Activated CD8-positive, alpha-beta memory T cell treated with anti-CD3 and anti-CD28 coated beads for 1 hour (primary cell): ENCODE measurements around the gene RBM10.

Experiments
- DNase-seq, 2 donors: peaks; one replicate each; pipeline ENCODE4 v3.0.0-alpha.2; 2020; ENCODE audit warnings: low read depth in 1 of 2; ENCODE audit errors: extremely low read depth in 1 of 2

RBM10 gene

GRCh38 chrX:47232197-47232802 lies 87.3 kb downstream of the RBM10 start:
- no peak for DNase-seq

GRCh38 chrX:47232803-47233332 lies 87.8 kb downstream of the RBM10 start, which contains the start of gene USP11:
Gene USP11 (plus strand): TSS chrX:47233009. CDS start chrX:47233044, 35 bp downstream.
- peak; percentile 32 to 38 for DNase-seq

GRCh38 chrX:47233333-47234113 lies 88.5 kb downstream of the RBM10 start:
- DNase-seq = peak; percentile 80 to 92

- no peak for DNase-seq
These were observed 89.6 kb downstream of the RBM10 start for GRCh38 chrX:47234583-47234982.

GRCh38 chrX:47235691-47236103 lies 90.7 kb downstream of the RBM10 start:
- no peak for DNase-seq
